GM18870 (cell line): ENCODE measurements around the gene CPHXL2.

Experiments
- ATAC-seq: cut with Tn5 transposase; IDR thresholded peaks from one replicate; pipeline ENCODE4 v1.9.1; 2021; ENCODE audit warnings: moderate library complexity; ENCODE audit not compliant: unreplicated experiment

The CPHXL2 gene

GRCh38 chr16:75644240-75645012, 32.4 kb downstream of the CPHXL2 start:
- no peak for ATAC-seq

DNA sequence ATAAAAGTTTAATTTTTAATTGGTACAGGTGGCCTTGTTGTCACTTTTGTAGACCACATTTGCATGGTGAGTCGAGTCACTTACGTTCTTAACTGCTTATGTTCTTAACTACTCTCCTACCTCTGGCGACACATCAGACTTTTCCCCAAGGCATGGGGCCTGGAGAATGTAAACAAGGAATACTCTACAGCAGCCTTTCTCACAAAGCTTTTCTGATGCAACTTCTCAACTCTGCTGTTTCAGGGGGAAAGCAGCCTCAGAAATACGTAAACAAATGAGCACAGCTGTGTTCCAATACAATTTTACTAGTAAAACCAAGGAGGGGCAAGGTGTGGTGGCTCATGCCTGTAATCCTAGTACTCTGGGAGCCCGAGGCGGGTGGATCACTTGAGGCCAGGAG, 36.2 kb downstream of the CPHXL2 start:
- no peak for ATAC-seq

DNA sequence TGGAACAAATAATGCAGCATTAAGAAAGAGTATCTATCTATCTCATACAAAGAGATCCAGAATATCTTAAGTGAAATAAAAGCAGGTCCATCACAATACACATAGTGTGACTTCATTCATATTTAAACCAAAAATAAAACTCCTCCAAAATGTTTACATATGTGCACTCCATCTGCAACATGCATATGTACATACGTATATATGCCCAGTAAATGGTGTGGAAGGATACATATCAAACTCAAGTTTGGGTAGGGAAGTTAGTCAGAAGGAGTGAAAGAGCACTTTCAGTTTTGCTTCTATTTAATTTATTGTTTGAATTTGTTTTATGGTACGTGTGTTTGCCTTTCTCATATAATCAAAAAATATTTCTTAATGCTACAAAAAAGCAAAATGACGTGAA, 41.8 kb downstream of the CPHXL2 start:
- no peak for ATAC-seq

- no peak for ATAC-seq
Measured at GRCh38 chr16:75632857-75633256, 44.0 kb downstream of the CPHXL2 start.

DNA sequence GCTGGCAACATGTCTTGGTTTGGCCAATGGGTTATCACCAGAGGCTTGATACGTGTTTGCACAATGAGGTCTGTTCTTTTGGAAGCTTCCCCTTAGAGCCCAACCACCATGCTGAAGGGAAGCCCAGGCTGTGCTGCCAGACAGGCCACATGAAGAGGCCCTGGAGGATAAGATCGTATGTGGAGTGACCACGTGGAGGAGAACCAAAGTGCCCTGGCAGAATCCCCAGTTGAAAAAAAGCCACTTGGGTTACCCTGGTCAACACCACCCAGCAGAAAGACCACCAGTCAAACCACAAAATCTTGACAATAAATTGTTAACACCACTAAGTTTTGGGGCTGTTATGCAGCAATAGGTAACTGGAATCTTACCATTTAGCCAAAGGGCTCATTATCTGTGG, 46.8 kb downstream of the CPHXL2 start:
- no peak for ATAC-seq

GRCh38 chr16:75629132-75629531, 47.7 kb downstream of the CPHXL2 start:
- no peak for ATAC-seq

DNA sequence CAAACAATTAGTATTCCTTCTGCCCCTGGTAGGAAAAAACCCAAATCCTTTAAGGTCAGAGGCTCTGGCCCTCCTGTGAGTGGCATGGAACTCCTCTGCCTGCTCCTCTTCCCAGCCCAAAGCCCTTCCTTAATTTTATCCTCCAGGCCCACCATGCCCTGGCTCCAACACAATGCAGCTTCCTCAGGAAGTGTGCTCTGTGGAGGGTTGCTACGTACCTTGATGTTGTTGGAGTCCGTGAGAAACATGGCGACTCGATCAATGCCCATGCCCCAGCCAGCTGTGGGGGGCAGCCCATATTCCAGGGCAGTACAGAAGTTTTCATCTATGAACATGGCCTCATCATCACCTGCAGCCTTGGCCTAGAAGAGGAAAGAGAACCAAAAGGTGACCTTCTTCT, 48.5 kb downstream of the CPHXL2 start:
- ATAC-seq, result no peak

DNA sequence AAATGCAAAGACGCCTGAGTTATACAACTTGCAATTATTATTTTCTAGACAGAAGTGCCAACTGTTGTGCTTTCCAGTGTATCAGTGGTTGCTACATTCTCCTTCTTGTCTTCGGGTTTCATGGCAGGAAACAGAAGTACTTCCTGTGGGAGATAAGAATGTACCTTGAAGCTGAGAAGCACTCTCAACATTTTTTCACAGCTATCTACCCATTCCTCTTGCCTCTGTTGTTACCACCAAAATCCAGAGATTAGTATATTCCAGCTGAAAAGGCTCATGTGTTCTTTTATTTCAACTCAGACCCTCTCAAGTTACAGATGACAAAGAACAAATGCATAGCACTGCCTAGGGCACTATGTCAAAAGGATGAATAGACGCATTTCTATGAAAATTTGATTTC, 49.0 kb downstream of the CPHXL2 start:
- ATAC-seq, result no peak

DNA sequence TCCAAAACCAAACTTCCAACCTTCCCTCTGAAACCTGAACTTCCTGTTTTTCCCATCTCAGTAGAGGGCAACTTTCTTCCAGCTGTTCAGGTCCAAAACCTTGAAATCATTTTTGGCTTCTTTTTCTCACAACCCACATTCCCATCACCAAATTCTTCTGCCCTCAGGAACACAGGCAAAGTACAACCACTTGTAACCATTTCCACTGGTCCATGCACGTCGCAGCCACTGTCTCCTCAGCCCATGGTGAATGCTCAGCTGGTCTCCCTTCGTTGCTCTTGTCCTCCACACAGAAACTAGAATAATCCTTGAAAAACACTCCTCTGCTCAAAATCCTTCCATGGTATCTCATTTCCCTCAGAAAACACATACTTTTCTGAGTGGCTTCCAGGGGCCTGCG, 50.0 kb downstream of the CPHXL2 start:
- ATAC-seq, result no peak

GRCh38 chr16:75624921-75625334, 51.9 kb downstream of the CPHXL2 start:
- no peak for ATAC-seq

DNA sequence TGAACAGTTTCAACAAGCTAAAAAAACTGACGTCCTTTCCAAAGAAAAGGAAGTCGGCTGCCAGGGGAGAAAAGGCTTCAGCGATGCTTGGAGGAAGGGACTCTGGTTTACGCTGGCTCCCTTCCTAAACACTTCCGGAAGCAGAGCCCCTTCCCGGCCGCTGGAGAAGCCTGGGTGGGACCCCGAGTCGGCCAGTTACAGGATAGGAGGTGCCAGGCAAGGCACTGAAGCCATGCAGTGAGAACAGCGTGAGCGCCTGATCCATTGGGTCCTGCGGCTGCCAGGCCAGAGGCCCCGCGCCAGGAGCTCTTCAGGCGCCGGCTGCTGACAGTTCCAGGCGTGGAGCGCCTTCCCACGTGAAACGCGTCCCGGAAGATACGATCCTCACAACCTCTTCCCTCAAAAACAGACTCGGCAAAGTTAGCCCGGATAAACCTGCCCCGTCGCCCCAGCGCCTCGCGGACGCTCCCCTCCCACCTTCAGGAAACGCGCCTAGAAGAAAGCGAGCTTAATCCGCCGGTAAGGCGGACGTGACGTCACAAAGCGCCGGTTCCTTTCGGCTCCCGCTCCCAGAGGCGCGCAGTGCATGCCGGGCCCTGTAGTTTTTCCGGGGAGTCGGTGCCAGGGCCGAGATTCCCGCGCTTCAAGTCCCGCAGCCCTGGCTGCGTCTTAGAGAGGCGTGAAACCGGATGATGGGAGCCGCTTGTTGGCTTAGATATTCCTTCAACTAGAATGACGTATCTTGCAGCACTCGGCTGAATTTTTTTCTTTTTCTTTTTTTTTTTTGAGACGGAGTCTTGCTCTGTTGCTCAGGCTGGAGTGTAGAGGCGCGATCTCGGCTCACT, 53.8 kb downstream of the CPHXL2 start, which contains the start of gene ADAT1:
ADAT1 (minus strand) TSS at position 521 of the 845 bp plus-strand sequence. CDS start 2,482 bp downstream, outside the sequence.
- peak; percentile 84 for ATAC-seq

GRCh38 chr16:75621170-75621477, 55.7 kb downstream of the CPHXL2 start:
- ATAC-seq, result no peak

DNA sequence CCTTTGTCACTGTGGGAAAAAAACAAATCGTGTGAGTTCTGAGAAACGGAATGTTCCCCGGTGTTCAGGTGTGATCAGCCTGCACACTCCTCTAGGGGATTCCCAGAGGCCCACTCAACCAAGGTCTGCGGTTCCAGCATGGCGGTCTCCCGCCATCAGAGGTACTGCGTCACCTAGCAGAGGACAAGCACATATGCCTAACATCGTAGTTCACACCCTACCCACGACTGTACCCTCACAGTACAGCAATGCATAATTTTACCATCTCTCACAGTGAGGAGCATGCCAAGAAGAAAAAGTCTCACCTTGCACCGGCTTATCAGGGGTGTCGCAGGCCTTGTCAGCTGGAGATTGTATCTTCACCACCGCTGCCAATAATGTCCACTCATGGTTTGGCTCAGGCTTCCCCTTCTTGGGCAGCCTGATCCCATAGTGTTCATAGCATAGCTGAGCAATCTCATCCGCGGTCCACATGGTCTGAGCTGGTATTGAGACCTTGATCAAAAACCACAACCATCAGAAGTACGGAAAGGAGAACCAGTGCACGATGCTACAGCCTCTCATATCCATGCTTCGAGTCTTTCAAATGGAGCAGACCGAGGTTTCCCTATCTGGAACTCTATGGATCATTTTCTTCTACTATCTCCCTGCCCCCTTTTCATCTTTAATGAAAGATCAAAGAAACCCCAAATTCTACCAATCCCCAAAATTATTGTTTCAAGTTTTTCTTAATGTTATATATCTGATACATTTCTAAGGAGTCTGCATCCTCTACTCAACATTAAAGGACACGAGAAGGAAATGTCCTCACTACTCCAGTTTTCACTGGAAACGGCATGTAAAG, 56.3 kb downstream of the CPHXL2 start:
- no peak for ATAC-seq

GRCh38 chr16:75618780-75619179, 58.0 kb downstream of the CPHXL2 start:
- ATAC-seq, result no peak

GRCh38 chr16:75617121-75617520, 59.7 kb downstream of the CPHXL2 start:
- no peak for ATAC-seq

GRCh38 chr16:75616521-75617010, 60.2 kb downstream of the CPHXL2 start:
- ATAC-seq, result no peak

DNA sequence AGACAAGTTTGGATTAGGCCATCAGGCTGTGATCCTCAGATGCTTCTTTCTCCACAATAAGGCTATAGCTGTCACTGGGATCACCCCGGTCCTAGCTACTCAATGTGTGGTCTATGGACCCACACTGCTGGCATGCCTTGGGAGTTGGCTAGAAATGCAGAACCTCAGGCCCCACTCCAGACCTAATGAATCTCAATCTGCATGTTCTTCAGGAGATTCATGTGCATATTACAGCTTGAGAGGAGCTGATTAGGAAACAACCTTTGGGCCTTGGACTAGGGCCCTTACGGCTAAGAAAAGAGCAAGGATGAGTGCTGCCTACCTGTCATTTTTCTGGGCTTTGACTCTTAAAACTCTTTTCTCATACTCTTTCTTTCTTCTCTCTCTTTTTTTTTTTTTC, 61.2 kb downstream of the CPHXL2 start:
- ATAC-seq, result no peak

- ATAC-seq, result no peak
Measured at GRCh38 chr16:75614066-75614897, 62.5 kb downstream of the CPHXL2 start.
